Measurements from ENCODE around the gene SIAH2.

Gene SIAH2

GRCh38 chr3:150760431-150761200 is 2.4 kb downstream of the SIAH2 start:
- Histone ChIP-seq H3K36me3 (replicated peaks) (no peaks in the 10 kb centered on the region), H3K27ac (no peak overlapping the region), H3K4me3 (ENCODE audit: low read depth, low read length) (peak overlapping the region; percentile 91), H3K27me3 (replicated peaks) (no peaks in the 10 kb centered on the region)
- DNase-seq, result no peak
- in situ Hi-C loops (cut with HindIII; ENCODE audit: low pct_ligation_motif_present, low sequenced_read_pairs), result no loop called here
- TF ChIP-seq CTCF (IDR thresholded peaks at IDR 0.05; ENCODE audit: low read depth, low read length, missing control alignments), result no peak

- in situ Hi-C loops (cut with HindIII; ENCODE audit: low pct_ligation_motif_present, low sequenced_read_pairs), result no loop called here
- no peak for DNase-seq
- no peaks in the 10 kb centered on the region for H3K27me3 ChIP-seq (replicated peaks)
- H3K27ac ChIP-seq, result no peak overlapping the region
- no peak overlapping the region for H3K4me3 ChIP-seq (ENCODE audit: low read depth, low read length)
- H3K36me3 ChIP-seq (replicated peaks), result no peaks in the 10 kb centered on the region
- no peak for TF ChIP-seq CTCF (IDR thresholded peaks at IDR 0.05; ENCODE audit: low read depth, low read length, missing control alignments)
Observed at GRCh38 chr3:150759947-150760346, 3.0 kb downstream of the SIAH2 start.

GRCh38 chr3:150759319-150759718 is 3.6 kb downstream of the SIAH2 start:
- H3K27ac ChIP-seq, result no peak overlapping the region
- no peak overlapping the region for H3K4me3 ChIP-seq (ENCODE audit: low read depth, low read length)
- no peaks in the 10 kb centered on the region for H3K27me3 ChIP-seq (replicated peaks)
- no peak for DNase-seq
- no peaks in the 10 kb centered on the region for H3K36me3 ChIP-seq (replicated peaks)
- no peak for TF ChIP-seq CTCF (IDR thresholded peaks at IDR 0.05; ENCODE audit: low read depth, low read length, missing control alignments)
- in situ Hi-C loops (cut with HindIII; ENCODE audit: low pct_ligation_motif_present, low sequenced_read_pairs), result no loop called here

- H3K27me3 ChIP-seq (replicated peaks), result no peaks in the 10 kb centered on the region
- no peaks in the 10 kb centered on the region for H3K36me3 ChIP-seq (replicated peaks)
- DNase-seq, result no peak
- H3K4me3 ChIP-seq (ENCODE audit: low read depth, low read length), result no peak overlapping the region
- no peak overlapping the region for H3K27ac ChIP-seq
- TF ChIP-seq CTCF (IDR thresholded peaks at IDR 0.05; ENCODE audit: low read depth, low read length, missing control alignments), result no peak
- in situ Hi-C loops (cut with HindIII; ENCODE audit: low pct_ligation_motif_present, low sequenced_read_pairs), result no loop called here
Observed at GRCh38 chr3:150757768-150758167, 5.2 kb downstream of the SIAH2 start.

- in situ Hi-C loops (cut with HindIII; ENCODE audit: low pct_ligation_motif_present, low sequenced_read_pairs), result no loop called here
- Histone ChIP-seq H3K36me3 (replicated peaks) (no peaks in the 10 kb centered on the region), H3K27ac (no peak overlapping the region), H3K27me3 (replicated peaks) (no peaks in the 10 kb centered on the region), H3K4me3 (ENCODE audit: low read depth, low read length) (no peak overlapping the region)
- no peak for DNase-seq
- TF ChIP-seq CTCF (IDR thresholded peaks at IDR 0.05; ENCODE audit: low read depth, low read length, missing control alignments), result no peak
Observed at GRCh38 chr3:150757364-150757763, 5.6 kb downstream of the SIAH2 start.

Measured in brain microvascular endothelial cell (primary cell).